ENCODE data around the gene ADAT2. TPM values are rescaled to one million over a fixed set of nuclear protein-coding genes. Genes with fewer than 3 reads are reported as not detected.

The ADAT2 gene
- total RNA-seq, 1 donor from 2014 or later: 6.5 TPM

DNA sequence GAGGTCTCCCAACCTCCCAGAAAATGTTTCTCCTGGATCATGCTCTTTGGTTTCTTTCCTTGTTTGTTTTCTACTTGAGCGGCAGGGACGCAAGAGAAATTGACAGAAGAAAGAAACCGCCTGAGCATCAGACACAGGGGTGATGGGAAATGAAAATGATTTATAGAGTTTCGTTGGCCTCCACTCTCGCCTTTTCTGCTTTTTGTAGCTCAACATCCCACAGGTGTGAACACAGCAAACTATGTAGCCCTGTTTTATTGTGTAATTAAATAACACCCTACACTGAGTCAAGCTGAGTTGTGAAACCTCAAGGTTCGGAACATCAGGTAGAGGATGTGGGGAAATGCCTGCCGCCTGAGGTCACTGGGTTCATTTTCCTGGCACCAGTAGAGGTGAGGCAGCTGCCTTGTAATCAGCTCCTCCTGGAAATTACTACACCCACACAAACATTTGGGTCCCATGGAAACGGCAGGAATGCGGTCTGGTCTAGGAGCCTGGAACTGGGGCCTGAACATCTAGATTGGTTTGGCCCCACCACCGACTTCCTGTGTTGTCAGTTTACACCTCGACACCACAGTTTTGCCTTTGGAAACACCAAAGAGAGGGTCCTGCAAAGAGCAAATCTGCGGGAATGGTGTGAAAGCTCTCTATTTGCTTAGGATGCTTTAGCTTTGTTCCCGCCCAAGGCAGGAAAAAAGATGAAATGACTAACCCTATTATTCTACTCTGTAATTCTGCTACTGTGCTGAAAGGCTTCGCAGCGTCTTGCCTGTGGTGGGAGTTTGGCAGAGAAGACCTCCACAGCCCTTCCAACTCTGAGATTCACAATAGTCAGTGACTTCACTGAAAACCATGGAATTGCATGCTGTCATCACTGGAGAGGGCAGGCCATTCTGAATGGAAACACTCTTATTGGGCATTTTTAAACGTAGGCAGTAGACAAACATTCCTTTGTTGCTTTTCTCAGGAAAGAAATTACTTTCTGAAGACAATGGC lies 53.0 kb downstream of the ADAT2 start:
- DNase-seq: no peak

- DNase-seq: no peak
These were observed 53.8 kb downstream of the ADAT2 start for GRCh38 chr6:143396497-143397226.

DNA sequence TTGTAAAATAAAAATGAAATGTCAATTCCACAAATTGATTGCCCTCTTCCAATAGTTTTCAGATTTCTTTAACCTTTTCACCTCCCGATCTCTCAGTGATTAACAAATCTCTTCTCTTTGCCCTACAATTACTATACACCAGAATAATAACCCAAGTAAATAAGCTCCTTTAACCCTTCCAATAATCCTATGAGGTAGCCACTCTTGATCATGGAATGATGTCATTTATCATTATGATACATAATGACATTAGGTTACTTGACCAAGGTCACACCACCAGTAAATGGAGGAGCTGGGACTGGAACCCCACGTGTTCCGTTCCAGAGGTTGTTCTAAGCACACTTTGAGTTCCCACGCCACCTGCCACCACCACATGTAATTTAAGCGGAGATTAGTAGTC lies 54.8 kb downstream of the ADAT2 start:
- no peak for DNase-seq

GRCh38 chr6:143394389-143394788 lies 56.1 kb downstream of the ADAT2 start:
- peak; percentile 11 for DNase-seq

- no peak for DNase-seq
These were observed 60.2 kb downstream of the ADAT2 start for GRCh38 chr6:143390278-143390677.

DNA sequence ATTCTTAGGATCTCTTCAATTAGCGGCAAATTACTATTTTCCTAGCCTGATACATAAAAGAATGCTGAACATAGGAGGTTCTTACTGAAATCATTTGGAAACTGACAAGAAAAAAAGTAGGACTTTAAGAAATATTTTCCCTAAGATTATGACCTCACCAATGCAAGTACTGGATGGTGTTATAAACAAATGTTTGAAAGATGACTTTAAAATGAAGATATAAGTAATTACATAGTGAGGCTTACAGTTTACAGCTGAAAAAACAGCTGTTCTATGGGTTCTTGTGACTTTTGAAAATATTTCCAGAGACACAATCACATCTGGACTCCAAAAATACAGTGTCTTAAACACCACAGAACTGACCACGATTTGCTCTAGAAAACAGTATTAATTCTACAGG lies 64.9 kb downstream of the ADAT2 start:
- DNase-seq: no peak

DNA sequence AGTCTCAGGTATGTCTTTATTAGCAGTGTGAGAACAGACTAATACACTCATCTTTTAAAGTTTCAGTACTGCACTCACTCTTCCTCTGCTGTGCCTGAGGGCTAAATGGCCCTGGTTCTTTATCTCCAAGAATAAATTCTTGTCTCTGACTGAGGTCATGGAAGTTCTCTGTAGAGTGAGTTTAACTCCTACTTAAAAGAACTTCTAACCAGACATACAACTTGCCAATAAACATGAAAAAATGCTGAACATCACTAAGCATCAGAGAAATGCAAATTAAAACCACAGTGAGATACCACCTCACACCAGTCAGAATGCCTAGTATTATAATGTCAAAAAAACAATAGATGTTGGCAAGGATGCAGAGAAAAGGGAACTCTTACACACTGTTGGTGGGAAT lies 73.6 kb downstream of the ADAT2 start:
- no peak for DNase-seq

DNA sequence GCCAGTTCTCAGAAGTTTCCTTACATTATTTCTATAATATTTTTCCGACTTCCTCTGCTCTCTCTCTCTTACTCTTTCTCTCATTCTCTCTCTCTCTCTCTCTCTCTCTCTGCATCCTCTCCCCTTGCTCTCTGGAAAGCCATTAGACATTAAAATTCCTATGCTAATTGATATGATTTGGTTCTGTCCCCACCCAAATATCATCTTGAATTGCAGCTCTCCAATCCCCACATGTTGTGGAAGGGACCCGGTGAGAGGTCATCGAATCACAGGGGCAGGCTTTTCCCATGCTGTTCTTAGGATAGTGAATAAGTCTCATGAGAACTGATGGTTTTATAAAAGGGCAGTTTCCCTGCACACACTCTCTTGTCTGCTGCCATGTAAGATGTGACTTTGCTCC lies 74.1 kb downstream of the ADAT2 start:
- DNase-seq: no peak

DNA sequence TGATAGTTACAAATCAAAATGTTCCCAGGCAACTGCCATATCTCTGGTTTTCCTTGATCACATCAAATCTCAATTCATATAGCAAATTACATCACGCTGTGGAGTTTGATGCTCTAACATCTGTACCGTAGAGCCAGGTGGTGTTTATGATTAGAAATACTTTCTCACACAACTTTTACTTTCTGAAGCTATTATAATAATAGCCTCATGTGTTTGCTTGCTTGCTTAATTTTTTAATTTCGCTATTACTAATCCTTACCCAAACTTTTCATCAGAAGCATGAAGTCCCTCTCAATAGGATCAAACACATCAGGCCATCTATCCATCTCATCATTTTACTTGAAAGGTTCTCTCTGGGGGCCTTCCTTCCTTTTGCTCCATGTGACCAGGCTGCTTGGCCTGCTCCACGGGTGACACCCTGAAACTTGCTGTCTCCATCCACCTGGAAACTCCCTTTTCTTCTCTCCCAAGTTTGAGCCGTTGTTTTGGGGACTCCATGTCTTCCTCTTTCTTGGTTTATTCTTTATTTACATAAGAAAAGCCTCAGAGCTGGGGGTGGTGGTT lies 75.4 kb downstream of the ADAT2 start:
- DNase-seq: no peak

GRCh38 chr6:143374014-143374413 lies 76.5 kb downstream of the ADAT2 start:
- no peak for DNase-seq

Small RNA genes within 50 kb of the gene (small RNA-seq; reads per million reads assigned to genes)
- gene RNA5SP221 (ENCODE audit: low replicate concordance): not detected

Other genes starting within 250 kb of the ADAT2 start
- gene PEX3, start 110 bp upstream of the ADAT2 start, total RNA-seq: 21.4 TPM
- 13.6 TPM for gene FUCA2, start 61.0 kb upstream of the ADAT2 start, total RNA-seq
- 62.5 TPM for gene PHACTR2, start 227.3 kb upstream of the ADAT2 start, total RNA-seq

All from skin of body (tissue), 3 donors.